ENCODE results near the gene ABHD2.
"Not testable (repeated sequence)": the region's sequence is repeated elsewhere in the genome, so short reads cannot be mapped to it uniquely, and the experiment has no call there.

ABHD2 gene
- total RNA-seq, result 183 to 924 (median 556) reads per million in 17 experiments

- DNase-seq, result peak; percentile 99 to 100 (median 100)
Observed at GRCh38 chr15:89087830-89088604, at the start of gene ABHD2. Gene ABHD2, plus strand, starts transcription at chr15:89088456. Its CDS starts 27,872 bp downstream, at chr15:89116328.

GRCh38 chr15:89039142-89039541 is 49.1 kb upstream of the ABHD2 start:
- DNase-seq, result no peak

GRCh38 chr15:89041507-89041906 is 46.7 kb upstream of the ABHD2 start:
- no peak for DNase-seq

- DNase-seq, result no peak
Observed at GRCh38 chr15:89042387-89042786, 45.9 kb upstream of the ABHD2 start.

- no peak for DNase-seq
Observed at GRCh38 chr15:89043031-89044002, 44.9 kb upstream of the ABHD2 start.

GRCh38 chr15:89049016-89049666 is 39.1 kb upstream of the ABHD2 start:
- DNase-seq, result not testable (repeated sequence)

- no peak for DNase-seq
Observed at GRCh38 chr15:89051875-89052274, 36.4 kb upstream of the ABHD2 start.

GRCh38 chr15:89052474-89052873 is 35.8 kb upstream of the ABHD2 start:
- peak in 3 of 4 experiments; percentile 29 to 43 (median 34) for DNase-seq

GRCh38 chr15:89054873-89055272 is 33.4 kb upstream of the ABHD2 start:
- no peak for DNase-seq

GRCh38 chr15:89057506-89058133 is 30.6 kb upstream of the ABHD2 start:
- peak; percentile 83 to 94 (median 87) for DNase-seq

- DNase-seq, result no peak
Observed at GRCh38 chr15:89058376-89058775, 29.9 kb upstream of the ABHD2 start.

- DNase-seq, result no peak
Observed at GRCh38 chr15:89058876-89059405, 29.3 kb upstream of the ABHD2 start.

GRCh38 chr15:89066280-89066679 is 22.0 kb upstream of the ABHD2 start:
- DNase-seq, result no peak

- peak in 3 of 4 experiments; percentile 42 to 65 (median 58) for DNase-seq
Observed at GRCh38 chr15:89067751-89068150, 20.5 kb upstream of the ABHD2 start.

- peak; percentile 79 to 93 (median 87) for DNase-seq
Observed at GRCh38 chr15:89068325-89068784, 19.9 kb upstream of the ABHD2 start.

- peak; percentile 81 to 95 (median 88) for DNase-seq
Observed at GRCh38 chr15:89070197-89071124, 17.8 kb upstream of the ABHD2 start.

GRCh38 chr15:89071471-89071870 is 16.8 kb upstream of the ABHD2 start:
- DNase-seq, result no peak

GRCh38 chr15:89072277-89072869 is 15.9 kb upstream of the ABHD2 start:
- DNase-seq, result peak in 3 of 4 experiments; percentile 44 to 65 (median 55)

- no peak for DNase-seq
Observed at GRCh38 chr15:89074402-89075012, 13.7 kb upstream of the ABHD2 start.

Data from suppressor macrophage (primary cell).